Measurements from ENCODE around the gene STK32A. TPM values are rescaled to one million over a fixed set of nuclear protein-coding genes. Genes with fewer than 3 reads are reported as not detected.

STK32A gene
- polyA plus RNA-seq, 2 of the 4 experiments (the other 2 are of a cell fraction) = 0.45 to 1.2 TPM

- WGBS (ENCODE audit: missing lambda C conversion rate) = 29% methylated on average over 7 of the region's 7 CpGs
- POLR2A ChIA-PET = no interaction called here
- no peaks in the 10 kb centered on the region for H3K4me1 ChIP-seq
Measured at GRCh38 chr5:147388184-147389108, 153.6 kb downstream of the STK32A start.

GRCh38 chr5:147390654-147391225 lies 155.9 kb downstream of the STK32A start:
- ChIA-PET POLR2A (no interaction called here), CTCF (interaction anchor here (0.9 to 3.6 kb wide), 10 partner anchors 10 to 187 kb away, joined by 3 to 19 read pairs (median 6); no protein-coding TSS in a partner anchor)
- TF ChIP-seq CBX8 (IDR thresholded peaks at IDR 0.05) = no peak
- no peak for TF ChIP-seq HOXA7 (CRISPR knock-in tag; IDR thresholded peaks at IDR 0.05)
- no peak for TF ChIP-seq NPAS2 (CRISPR knock-in tag; IDR thresholded peaks at IDR 0.05; ENCODE audit: borderline replicate concordance)
- TF ChIP-seq HOXB13 (CRISPR knock-in tag; IDR thresholded peaks at IDR 0.05; ENCODE audit: low read depth) = no peak
- TF ChIP-seq JUNB (IDR thresholded peaks at IDR 0.05) = no peak
- TF ChIP-seq POLR2A (IDR thresholded peaks at IDR 0.05; ENCODE audit: low read length) = no peak
- TF ChIP-seq ELK1 (IDR thresholded peaks at IDR 0.05; ENCODE audit: low read depth, low read length) = no peak
- no peak for TF ChIP-seq EHMT2 (IDR thresholded peaks at IDR 0.05; ENCODE audit: low read depth)
- TF ChIP-seq CHD4 (IDR thresholded peaks at IDR 0.05; ENCODE audit: borderline replicate concordance) = no peak
- no peak for TF ChIP-seq SREBF2 (IDR thresholded peaks at IDR 0.05)
- no peak for TF ChIP-seq NR3C1 (IDR thresholded peaks at IDR 0.05)
- DNase-seq (ENCODE audit: low read depth in 1 of 2, low spot score in 1 of 2) = no peak
- H3K4me3 ChIP-seq = no peak overlapping the region
- FAIRE-seq = no peak
- WGBS (ENCODE audit: missing lambda C conversion rate) = 57% methylated on average over 3 of the region's 3 CpGs
- no peak overlapping the region for H3K27ac ChIP-seq
- H3K4me2 ChIP-seq = no peak overlapping the region
- ATAC-seq = no peak
- H3K4me1 ChIP-seq = no peaks in the 10 kb centered on the region
- H3K9me3 ChIP-seq = no peaks in the 10 kb centered on the region

More at GRCh38 chr5:147388184-147389108, 153.6 kb downstream of the STK32A start:
- no peak overlapping the region for H3K4me2 ChIP-seq
- no peak overlapping the region for H3K27ac ChIP-seq
- TF ChIP-seq PHF8 (IDR thresholded peaks at IDR 0.05; ENCODE audit: borderline replicate concordance, low read depth) = no peak
- TF ChIP-seq EHF (CRISPR knock-in tag; IDR thresholded peaks at IDR 0.05) = no peak
- TF ChIP-seq POLR2AphosphoS2 (conservative IDR thresholded peaks at IDR 0.05; ENCODE audit: low read length) = no peak
- no peak for TF ChIP-seq PBX3 (IDR thresholded peaks at IDR 0.05)
- no peak for TF ChIP-seq CHD2 (IDR thresholded peaks at IDR 0.05; ENCODE audit: low read length, partially characterized antibody)
- TF ChIP-seq HDAC2 (IDR thresholded peaks at IDR 0.05) = no peak
- TF ChIP-seq POLR2A (IDR thresholded peaks at IDR 0.05; ENCODE audit: low read length) = no peak
- no peak for TF ChIP-seq REST (IDR thresholded peaks at IDR 0.05)
- TF ChIP-seq RCOR1 (IDR thresholded peaks at IDR 0.05; ENCODE audit: low read depth, low read length) = no peak
- no peak for TF ChIP-seq ZNF302 (CRISPR knock-in tag; IDR thresholded peaks at IDR 0.05)
- no peak for TF ChIP-seq BHLHE40 (IDR thresholded peaks at IDR 0.05; ENCODE audit: low read depth, low read length)
- TF ChIP-seq HOXB5 (CRISPR knock-in tag; IDR thresholded peaks at IDR 0.05) = no peak
- no peak for TF ChIP-seq HOXB13 (CRISPR knock-in tag; IDR thresholded peaks at IDR 0.05; ENCODE audit: low read depth)
- no peak for TF ChIP-seq FOSL2 (IDR thresholded peaks at IDR 0.05)
- no peak for TF ChIP-seq FOSL2 (CRISPR knock-in tag; IDR thresholded peaks at IDR 0.05)
- no peak for TF ChIP-seq RAD21 (conservative IDR thresholded peaks at IDR 0.05 in 1 of 2, IDR thresholded peaks at IDR 0.05 in 1 of 2)
- no peak for TF ChIP-seq ZFP36 (IDR thresholded peaks at IDR 0.05; ENCODE audit: borderline replicate concordance, partially characterized antibody)
- H3K4me3 ChIP-seq = no peak overlapping the region
- CTCF ChIA-PET = interaction anchor here (0.9 to 3.6 kb wide), 8 partner anchors 14 to 199 kb away, joined by 3 to 15 read pairs (median 5); no protein-coding TSS in a partner anchor
- FAIRE-seq (no peak), ATAC-seq (no peak), DNase-seq (ENCODE audit: low read depth in 1 of 2, low spot score in 1 of 2) (no peak)
- H3K9me3 ChIP-seq = no peaks in the 10 kb centered on the region

Measured in A549 (cell line).